H1 (cell line): ENCODE results near the gene TNNI2. TPM values are rescaled to one million over a fixed set of nuclear protein-coding genes. Genes with fewer than 3 reads are reported as not detected.

Source experiments
- CTCF ChIA-PET: fragments of 300-600 bp; sonication (Branson Sonifier 250); formaldehyde crosslinking; loops from one replicate; lab custom pipeline; 2021; ENCODE audit not compliant: partially characterized antibody; lab: Charles Lee
- POLR2A ChIA-PET: fragments of 300-600 bp; sonication (Branson Sonifier 250); formaldehyde crosslinking; loops from one replicate; lab custom pipeline; 2021; ENCODE audit warnings: inconsistent platforms; ENCODE audit not compliant: partially characterized antibody; lab: Charles Lee
- DNase-seq, 2 experiments: peaks; one replicate each; pipeline versions ENCODE4 v3.0.0 to v3.0.0-alpha.2; 2010 to 2022; ENCODE audit warnings: low spot score in 2 of 2, low read depth in 1 of 2, mixed read lengths in 1 of 2
- FAIRE-seq: peaks from 2 replicates; lab custom pipeline; 2011; peaks lifted over from hg19 to GRCh38; lab: Jason Lieb, UNC
- H2AFZ ChIP-seq: 2 replicates; pipeline ENCODE4 v1.8.1; 2012; ENCODE audit warnings: low read length, inconsistent platforms
- H2AK5ac ChIP-seq: 2 replicates; pipeline ENCODE4 v1.6.1; 2013; ENCODE audit warnings: low read depth, low read length
- H2BK120ac ChIP-seq: replicated peaks from 2 replicates; pipeline ENCODE3; 2013; ENCODE audit warnings: low read depth, low read length, inconsistent platforms
- H2BK12ac ChIP-seq: 2 replicates; pipeline ENCODE4 v1.6.1; 2013; ENCODE audit warnings: low read depth, low read length
- H2BK15ac ChIP-seq: 2 replicates; pipeline ENCODE4 v1.6.1; 2013; ENCODE audit warnings: low read length
- H2BK20ac ChIP-seq: 2 replicates; pipeline ENCODE4 v1.6.1; 2013; ENCODE audit warnings: low read length
- H2BK5ac ChIP-seq: 2 replicates; pipeline ENCODE4 v1.6.1; 2013; ENCODE audit warnings: low read depth, low read length
- H3K14ac ChIP-seq: 2 replicates; pipeline ENCODE4 v1.6.1; 2013; ENCODE audit warnings: inconsistent platforms; ENCODE audit not compliant: insufficient read length
- H3K18ac ChIP-seq: 2 replicates; pipeline ENCODE4 v1.6.1; 2013; ENCODE audit warnings: low read length; ENCODE audit errors: extremely low read depth
- H3K23ac ChIP-seq: 2 replicates; pipeline ENCODE4 v1.6.1; 2013; ENCODE audit warnings: inconsistent platforms; ENCODE audit not compliant: insufficient read length
- H3K23me2 ChIP-seq: 2 replicates; pipeline ENCODE4 v1.6.1; 2013; ENCODE audit warnings: low read depth, low read length
- H3K27ac ChIP-seq: 2 replicates; pipeline ENCODE4 v1.6.1; 2011; ENCODE audit warnings: low read depth, low read length, inconsistent platforms
- H3K27me3 ChIP-seq, 4 experiments: replicated peaks in 1 of 4; 1 replicate in 1 of 4; 2 replicates in 3 of 4; pipeline versions ENCODE4 v1.6.1 to v1.8.1; 2011 to 2013; ENCODE audit warnings: low read length in 3 of 4, mild to moderate bottlenecking in 3 of 4, inconsistent platforms in 2 of 4, mixed read lengths in 2 of 4, moderate library complexity in 1 of 4; ENCODE audit not compliant: control insufficient read depth in 3 of 4, insufficient read depth in 3 of 4; ENCODE audit errors: extremely low read depth in 1 of 4
- H3K36me3 ChIP-seq, 4 experiments: 2 replicates each; pipeline versions ENCODE4 v1.6.1 to v1.8.1; 2011 to 2013; ENCODE audit warnings: mild to moderate bottlenecking in 4 of 4, low read length in 3 of 4, moderate library complexity in 2 of 4, control low read depth in 1 of 4, inconsistent platforms in 1 of 4; ENCODE audit not compliant: insufficient read depth in 4 of 4, control insufficient read depth in 2 of 4
- H3K4ac ChIP-seq: replicated peaks from 2 replicates; pipeline ENCODE3; 2013; ENCODE audit warnings: low read length, low read depth, mixed read lengths, inconsistent platforms; ENCODE audit not compliant: insufficient read length
- H3K4me1 ChIP-seq, 4 experiments: replicated peaks in 1 of 4; 1 replicate in 1 of 4; 2 replicates in 3 of 4; pipeline versions ENCODE4 v1.6.1 to v1.8.1; 2011 to 2013; ENCODE audit warnings: low read length in 3 of 4, inconsistent platforms in 2 of 4, mixed read lengths in 1 of 4; ENCODE audit not compliant: insufficient read depth in 4 of 4, control insufficient read depth in 3 of 4
- H3K4me2 ChIP-seq, 2 experiments: 2 replicates each; pipeline versions ENCODE4 v1.6.1 to v1.8.1; 2011 to 2013; ENCODE audit warnings: low read depth in 2 of 2, low read length in 2 of 2, control low read depth in 1 of 2, inconsistent platforms in 1 of 2, mild to moderate bottlenecking in 1 of 2; ENCODE audit not compliant: insufficient read depth in 1 of 2
- H3K4me3 ChIP-seq, 4 experiments: fragments of 200-600, 300-600 bp in 1 of 4; sonication (generic), shearing (Covaris generic), sonication (Bioruptor Twin) in 1 of 4; 2 replicates each; pipeline versions ENCODE4 v1.5.1 to v1.8.1; 2011 to 2016; ENCODE audit warnings: low read length in 4 of 4, low read depth in 3 of 4, control low read depth in 2 of 4, inconsistent platforms in 2 of 4, mild to moderate bottlenecking in 2 of 4, mixed read lengths in 1 of 4, moderate library complexity in 1 of 4; ENCODE audit not compliant: insufficient read depth in 2 of 4; ENCODE audit errors: extremely low read depth in 1 of 4
- H3K56ac ChIP-seq: replicated peaks from 2 replicates; pipeline ENCODE3; 2013; ENCODE audit warnings: low read depth, mild to moderate bottlenecking, mixed read lengths, low read length, inconsistent platforms; ENCODE audit not compliant: insufficient read length
- H3K79me1 ChIP-seq: 2 replicates; pipeline ENCODE4 v1.6.1; 2013; ENCODE audit warnings: low read depth, low read length, control low read depth
- H3K79me2 ChIP-seq, 2 experiments: 2 replicates each; pipeline versions ENCODE4 v1.6.1 to v1.8.1; 2012 to 2013; ENCODE audit warnings: low read length in 2 of 2, mild to moderate bottlenecking in 2 of 2, inconsistent platforms in 1 of 2; ENCODE audit not compliant: insufficient read depth in 2 of 2, control insufficient read depth in 1 of 2
- H3K9ac ChIP-seq, 4 experiments: replicated peaks in 1 of 4; 1 replicate in 1 of 4; 2 replicates in 3 of 4; pipeline versions ENCODE4 v1.6.1 to v1.8.1; 2011 to 2013; ENCODE audit warnings: low read depth in 3 of 4, low read length in 3 of 4, control low read depth in 2 of 4, mild to moderate bottlenecking in 2 of 4, moderate library complexity in 2 of 4, inconsistent platforms in 1 of 4; ENCODE audit errors: extremely low read depth in 1 of 4
- H3K9me3 ChIP-seq, 2 experiments: 2 replicates each; pipeline versions ENCODE4 v1.6.1 to v1.8.1; 2012 to 2013; ENCODE audit warnings: mild to moderate bottlenecking in 2 of 2, moderate library complexity in 2 of 2, control low read depth in 1 of 2, inconsistent platforms in 1 of 2, low read depth in 1 of 2, low read length in 1 of 2, mixed read lengths in 1 of 2; ENCODE audit not compliant: insufficient read depth in 2 of 2
- H4K20me1 ChIP-seq, 2 experiments: replicated peaks in 1 of 2; 2 replicates each; pipeline versions ENCODE3 to v1.8.1; 2011 to 2013; ENCODE audit warnings: inconsistent platforms in 2 of 2, low read length in 2 of 2, mild to moderate bottlenecking in 1 of 2; ENCODE audit not compliant: insufficient read depth in 2 of 2, control insufficient read depth in 1 of 2
- H4K5ac ChIP-seq: 2 replicates; pipeline ENCODE4 v1.6.1; 2013; ENCODE audit warnings: low read length, low read depth, mixed read lengths, inconsistent platforms; ENCODE audit not compliant: insufficient read length
- H4K8ac ChIP-seq: 2 replicates; pipeline ENCODE4 v1.8.0; 2013; ENCODE audit warnings: mild to moderate bottlenecking, moderate library complexity, low read length, inconsistent platforms; ENCODE audit not compliant: insufficient read depth; ENCODE audit errors: extremely low read depth
- H4K91ac ChIP-seq: replicated peaks from 2 replicates; pipeline ENCODE3; 2013; ENCODE audit warnings: low read length, mixed read lengths, inconsistent platforms; ENCODE audit not compliant: insufficient read length
- SP4 ChIP-seq: IDR thresholded peaks from 2 replicates; pipeline ENCODE4 v1.6.1; 2012; ENCODE audit warnings: low read length, inconsistent platforms
- WGBS, 2 experiments: shearing (Covaris generic) in 1 of 2; methylation state at CpG; one replicate each; pipeline versions ENCODE4 v1.1.6 to v1.1.7; 2013 to 2015; ENCODE audit warnings: low lambda C conversion rate in 2 of 2, mixed read lengths in 2 of 2, inconsistent platforms in 1 of 2, low coverage in 1 of 2, missing lambda C conversion rate in 1 of 2; ENCODE audit not compliant: insufficient replicate concordance in 2 of 2, insufficient coverage in 1 of 2, insufficient read length in 1 of 2; ENCODE audit errors: extremely low coverage in 1 of 2, missing lambda C conversion rate in 1 of 2; 5-methylcytosine and 5-hydroxymethylcytosine counted together
- polyA plus RNA-seq, 7 experiments: library from polyadenylated mRNA; depleted of rRNA in 3 of 7; stranded (reverse) in 5 of 7; unstranded in 2 of 7; fragments of >200 nt in 5 of 7; fragments of 200-250 nt in 2 of 7; gene quantifications; 1 replicate in 5 of 7; 2 replicates in 1 of 7; 4 replicates in 1 of 7; pipeline versions ENCODE4 v1.2.1 to v1.2.3, GENCODE V29; 2011 to 2013; ENCODE audit warnings: missing spikeins in 2 of 7, mixed read lengths in 2 of 7
- total RNA-seq: library from RNA; stranded (reverse); fragmentation: NEBNext Ultra II Directional; extraction: Animal tissue kit (Norgen Biotek cat#: 25700); gene quantifications from 2 replicates; pipeline ENCODE4 v1.2.1, GENCODE V29; 2021
- TF ChIP-seq, protein P1 (sequence below): IDR thresholded peaks from 2 replicates; pipeline ENCODE4 v1.6.1; 2012; ENCODE audit warnings: inconsistent platforms

TNNI2 gene
- total and polyA plus RNA-seq, 2 of the 8 experiments (the other 6 are each of a cell fraction or from before 2014, with no cell fraction given), result not detected

DNA sequence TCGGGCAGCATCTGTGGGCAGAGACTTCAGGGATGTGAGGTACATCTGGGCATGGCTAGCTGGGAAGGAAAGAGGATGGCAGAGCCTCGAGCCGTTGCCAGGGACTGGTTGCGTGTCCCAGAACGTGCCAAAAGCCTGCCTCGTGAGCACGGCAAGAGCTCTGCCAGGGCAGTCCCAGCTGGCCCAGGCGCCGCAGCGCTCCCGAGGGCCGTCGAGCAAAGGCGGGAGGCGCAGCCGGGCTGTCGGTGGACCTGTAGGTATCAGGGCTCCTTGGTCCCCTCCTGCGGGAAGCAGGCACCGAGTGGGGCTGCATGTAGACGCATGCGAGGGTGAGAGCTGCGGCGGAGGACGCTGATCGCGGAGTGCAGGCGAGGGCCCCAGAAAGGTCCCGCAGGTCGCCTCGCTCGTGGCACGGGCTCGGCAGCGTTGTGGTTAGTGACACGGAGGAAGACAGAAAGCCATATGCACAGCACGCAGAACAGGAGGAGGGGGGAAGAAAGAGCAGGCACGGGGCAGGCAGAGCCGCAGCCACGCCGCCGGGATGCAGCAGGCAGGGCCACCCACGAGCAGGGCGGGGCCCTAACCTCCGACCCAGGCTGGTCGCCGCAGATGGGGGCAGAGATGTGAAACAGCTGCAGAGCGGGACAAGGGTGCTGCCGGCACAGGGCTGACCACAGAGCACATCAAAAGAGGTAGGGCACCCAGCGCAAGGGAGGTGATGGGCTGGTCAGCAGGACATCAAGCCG lies 32.1 kb downstream of the TNNI2 start:
- H3K18ac ChIP-seq, result no peak overlapping the region; the same call in 1 of the 2 replicates
- no peak overlapping the region for H3K14ac ChIP-seq
- H3K4me3 ChIP-seq, result no peak overlapping the region
- H4K91ac ChIP-seq, result no peak overlapping the region
- H3K27me3 ChIP-seq, result peaks cover 0 to 3% (median 0%) of the 10 kb centered on the region in 4 experiments; a peak in 1 of 7 replicates
- no peaks in the 10 kb centered on the region; the same call in 1 of the 2 replicates for H3K23me2 ChIP-seq
- H2BK5ac ChIP-seq, result no peak overlapping the region
- ChIA-PET CTCF (interaction anchor here (0.6 to 3.3 kb wide), 17 partner anchors 12 to 434 kb away, joined by 3 to 25 read pairs (median 5); partner anchors contain the start of gene TNNI2), POLR2A (no interaction called here)
- no peaks in the 10 kb centered on the region for H3K79me1 ChIP-seq
- H3K4me1 ChIP-seq, result no peaks in the 10 kb centered on the region
- H4K20me1 ChIP-seq, result no peaks in the 10 kb centered on the region
- peak overlapping the region; percentile 61; the same call in 1 of the 2 replicates for H2BK15ac ChIP-seq
- H3K9me3 ChIP-seq, result no peaks in the 10 kb centered on the region
- H3K56ac ChIP-seq, result no peak overlapping the region
- H3K79me2 ChIP-seq, result no peaks in the 10 kb centered on the region
- 92% methylated on average over 45 of the region's 50 CpGs; no CpG with 5 or more reads in 1 of the 2 experiments for WGBS, 2 experiments
- H4K8ac ChIP-seq, result no peak overlapping the region
- H2BK120ac ChIP-seq, result no peak overlapping the region
- H3K4me2 ChIP-seq, result no peak overlapping the region
- no peak overlapping the region for H2BK12ac ChIP-seq
- H2BK20ac ChIP-seq, result no peak overlapping the region
- H3K4ac ChIP-seq, result no peak overlapping the region
- no peak overlapping the region for H3K9ac ChIP-seq
- no peak overlapping the region for H3K27ac ChIP-seq
- DNase-seq (no peak), FAIRE-seq (no peak)
- H2AK5ac ChIP-seq, result no peak overlapping the region
- H3K36me3 ChIP-seq, result no peaks in the 10 kb centered on the region
- H4K5ac ChIP-seq, result no peak overlapping the region
- no peak overlapping the region for H2AFZ ChIP-seq
- no peak overlapping the region for H3K23ac ChIP-seq
- no peak for TF ChIP-seq SP4
- TF ChIP-seq, protein P1, sequence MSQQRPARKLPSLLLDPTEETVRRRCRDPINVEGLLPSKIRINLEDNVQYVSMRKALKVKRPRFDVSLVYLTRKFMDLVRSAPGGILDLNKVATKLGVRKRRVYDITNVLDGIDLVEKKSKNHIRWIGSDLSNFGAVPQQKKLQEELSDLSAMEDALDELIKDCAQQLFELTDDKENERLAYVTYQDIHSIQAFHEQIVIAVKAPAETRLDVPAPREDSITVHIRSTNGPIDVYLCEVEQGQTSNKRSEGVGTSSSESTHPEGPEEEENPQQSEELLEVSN, result peak; percentile 32; the same call in 1 of the 2 replicates
- TF ChIP-seq, all 59 proteins: peak for 1
